B cell (primary cell): Measurements from ENCODE around the gene SNX11. TPM values are rescaled to one million over a fixed set of nuclear protein-coding genes. Genes with fewer than 3 reads are reported as not detected.
"Not testable (repeated sequence)": the region's sequence is repeated elsewhere in the genome, so short reads cannot be mapped to it uniquely, and the experiment has no call there.

ENCODE experiments used
- ATAC-seq: fragments of 200-7000 bp; cut with Tn5 transposase; one replicate; pipeline ENCODE4 v1.10.0; 2021; ENCODE audit warnings: low read depth, mild to moderate bottlenecking, moderate number of reproducible peaks, moderate library complexity
- CTCF ChIA-PET: fragments of 350-600 bp; sonication (Branson Sonifier 250); formaldehyde crosslinking; loops from one replicate; lab custom pipeline; 2021; ENCODE audit warnings: antibody characterized with exemption, inconsistent platforms; lab: Charles Lee
- POLR2A ChIA-PET: fragments of 350-600 bp; sonication (Branson Sonifier 250); formaldehyde crosslinking; loops from one replicate; lab custom pipeline; 2021; ENCODE audit warnings: antibody characterized with exemption; lab: Charles Lee
- DNase-seq: peaks from one replicate; pipeline ENCODE4 v3.0.0; 2013
- H2AFZ ChIP-seq: 2 replicates; pipeline ENCODE4 v1.6.1; 2012; ENCODE audit warnings: mild to moderate bottlenecking, low read depth, low read length; ENCODE audit not compliant: insufficient read depth, poor library complexity, severe bottlenecking
- H3K27ac ChIP-seq, 2 donors: 1 replicate in 1 of 2; 2 replicates in 1 of 2; pipeline ENCODE4 v1.5.1; 2012 to 2013; ENCODE audit warnings: low read length in 2 of 2, mild to moderate bottlenecking in 2 of 2, moderate library complexity in 1 of 2
- H3K27me3 ChIP-seq, 4 experiments: fragments of 200-600 bp in 1 of 4; sonication (generic) in 1 of 4; replicated peaks in 1 of 4; 1 replicate in 2 of 4; 2 replicates in 2 of 4; pipeline versions ENCODE4 v1.6.1 to v1.7.0; 2013 to 2016; ENCODE audit warnings: low read length in 3 of 4, mild to moderate bottlenecking in 2 of 4, mixed read lengths in 1 of 4, moderate library complexity in 1 of 4; ENCODE audit not compliant: insufficient read depth in 4 of 4, control insufficient read depth in 3 of 4; ENCODE audit errors: control extremely low read depth in 1 of 4
- H3K36me3 ChIP-seq, 2 experiments: replicated peaks in 1 of 2; 1 replicate in 1 of 2; 2 replicates in 1 of 2; pipeline versions ENCODE4 v1.6.1 to v1.7.1; 2013; ENCODE audit warnings: low read length in 1 of 2; ENCODE audit not compliant: insufficient read depth in 2 of 2, control insufficient read depth in 1 of 2; ENCODE audit errors: control extremely low read depth in 1 of 2, extremely low read depth in 1 of 2
- H3K4me1 ChIP-seq, 2 donors: fragments of 200-600 bp in 1 of 2; sonication (generic) in 1 of 2; 1 replicate in 1 of 2; 2 replicates in 1 of 2; pipeline versions ENCODE4 v1.5.1 to v1.6.1; 2013 to 2017; ENCODE audit warnings: low read length in 2 of 2; ENCODE audit not compliant: control insufficient read depth in 2 of 2, insufficient read depth in 2 of 2
- H3K4me2 ChIP-seq: replicated peaks from 2 replicates; pipeline ENCODE3; 2012; ENCODE audit warnings: mild to moderate bottlenecking, low read depth, low read length; ENCODE audit not compliant: poor library complexity, severe bottlenecking
- H3K4me3 ChIP-seq, 5 experiments: fragments of 200-600 bp in 1 of 5; sonication (generic) in 1 of 5; 1 replicate in 3 of 5; 2 replicates in 2 of 5; pipeline versions ENCODE4 v1.5.1 to v1.7.0; 2011 to 2016; ENCODE audit warnings: low read length in 4 of 5, mild to moderate bottlenecking in 4 of 5, low read depth in 2 of 5, control low read depth in 1 of 5, moderate library complexity in 1 of 5; ENCODE audit not compliant: insufficient read depth in 1 of 5; ENCODE audit errors: control extremely low read depth in 1 of 5, extremely low read depth in 1 of 5
- H3K79me2 ChIP-seq: fragments of 200-600 bp; sonication (generic); one replicate; pipeline ENCODE4 v1.6.0; 2016; ENCODE audit warnings: low read length; ENCODE audit not compliant: control insufficient read depth, insufficient read depth
- H3K9ac ChIP-seq: fragments of 200-600 bp; sonication (generic); 2 replicates; pipeline ENCODE4 v1.6.1; 2017; ENCODE audit warnings: mild to moderate bottlenecking, low read length, moderate library complexity
- H3K9me3 ChIP-seq, 3 donors: one replicate each; pipeline versions ENCODE4 v1.6.1 to v1.7.1; 2013; ENCODE audit warnings: low read length in 2 of 3; ENCODE audit not compliant: control insufficient read depth in 2 of 3, insufficient read depth in 1 of 3; ENCODE audit errors: control extremely low read depth in 1 of 3
- H4K20me1 ChIP-seq: 2 replicates; pipeline ENCODE4 v1.6.0; 2012; ENCODE audit warnings: mild to moderate bottlenecking, low read length; ENCODE audit not compliant: insufficient read depth, control insufficient read depth, poor library complexity, severe bottlenecking
- H3K27ac Mint-ChIP-seq: one replicate; pipeline ENCODE4 v1.8.0; 2021; ENCODE audit warnings: mixed read lengths
- H3K27me3 Mint-ChIP-seq: one replicate; pipeline ENCODE4 v1.8.0; 2021; ENCODE audit warnings: mixed read lengths
- H3K4me1 Mint-ChIP-seq: one replicate; pipeline ENCODE4 v1.8.0; 2021; ENCODE audit warnings: mixed read lengths
- H3K4me3 Mint-ChIP-seq: one replicate; pipeline ENCODE4 v1.8.0; 2021; ENCODE audit warnings: mixed read lengths
- H3K9me3 Mint-ChIP-seq: one replicate; pipeline ENCODE4 v1.8.0; 2022; ENCODE audit warnings: mixed read lengths; ENCODE audit not compliant: insufficient read depth
- CTCF ChIP-seq: fragments of 200-600 bp; IDR thresholded peaks from one replicate; pipeline ENCODE4 v1.8.0; 2022; ENCODE audit warnings: antibody characterized with exemption, mild to moderate bottlenecking
- EZH2 ChIP-seq: IDR thresholded peaks from 2 replicates; pipeline ENCODE4 v1.6.1; 2012; ENCODE audit warnings: borderline replicate concordance, low read depth, mild to moderate bottlenecking, moderate library complexity, low read length; ENCODE audit not compliant: insufficient read depth, poor library complexity, severe bottlenecking
- WGBS: methylation state at CpG from one replicate; pipeline ENCODE4 v1.1.5; 2013; ENCODE audit warnings: missing lambda C conversion rate; ENCODE audit not compliant: insufficient coverage; 5-methylcytosine and 5-hydroxymethylcytosine counted together
- intact Hi-C: fragments of 100-400 bp; cut with micrococcal nuclease; formaldehyde crosslinking; loops from one replicate; pipeline ENCODE4 v1.10.0; 2022
- polyA plus RNA-seq: library from polyadenylated mRNA; depleted of rRNA; stranded (reverse); fragments of >200 nt; gene quantifications from 2 replicates; pipeline ENCODE4 v1.2.3, GENCODE V29; 2012
- total RNA-seq, 2 donors: library from RNA; stranded (reverse); fragments of 120-200 nt in 1 of 2; gene quantifications; 1 replicate in 1 of 2; 2 replicates in 1 of 2; pipeline versions ENCODE4 v1.2.3 to v1.2.4, GENCODE V29; 2013 to 2022

SNX11 gene
- total and polyA plus RNA-seq, 2 donors (not counting 1 experiment from before 2014, with no cell fraction given), result 25.6 to 42.0 TPM

DNA sequence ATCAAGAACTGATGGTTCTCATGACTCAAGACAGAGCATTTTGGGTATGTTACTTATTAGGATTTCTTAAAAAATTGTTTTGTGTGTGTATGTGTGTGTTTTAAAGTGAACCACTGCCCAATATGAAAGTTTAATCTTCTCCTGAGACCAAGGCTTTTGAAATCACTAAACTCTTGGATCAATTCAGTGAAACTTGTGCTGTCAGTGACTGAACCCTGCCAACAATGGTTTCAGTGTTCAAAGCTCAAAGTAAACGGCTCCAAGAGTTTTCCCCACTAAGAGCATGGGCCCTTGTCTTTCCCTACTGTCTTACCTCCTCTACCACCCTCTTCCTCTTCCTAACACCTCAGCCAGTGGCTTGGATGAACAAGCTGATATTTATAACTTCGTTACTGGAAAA is 37.4 kb upstream of the SNX11 start:
- no peaks in the 10 kb centered on the region for H3K27me3 Mint-ChIP-seq
- no peaks in the 10 kb centered on the region for H3K27me3 ChIP-seq
- intact Hi-C loops, result no loop called here
- no peaks in the 10 kb centered on the region for H3K9me3 ChIP-seq
- no peak overlapping the region for H3K4me3 ChIP-seq
- no peaks in the 10 kb centered on the region for H3K9me3 Mint-ChIP-seq
- no peak overlapping the region for H2AFZ ChIP-seq
- no peak for DNase-seq
- no peak for ATAC-seq
- H3K4me3 Mint-ChIP-seq, result no peak overlapping the region
- no peaks in the 10 kb centered on the region for H3K4me1 Mint-ChIP-seq
- H3K9ac ChIP-seq, result no peak overlapping the region
- no peak overlapping the region for H3K4me2 ChIP-seq
- H4K20me1 ChIP-seq, result peaks cover 5% of the 10 kb centered on the region
- POLR2A ChIA-PET, result no interaction called here
- CTCF ChIA-PET, result interaction anchor here (0.6 to 1.3 kb wide), 4 partner anchors 14 to 45 kb away, joined by 3 to 7 read pairs (median 3); no protein-coding TSS in a partner anchor
- H3K36me3 ChIP-seq, result peaks cover 19 to 35% of the 10 kb centered on the region in 2 experiments
- TF ChIP-seq EZH2, result no peak
- no peak for TF ChIP-seq CTCF
- H3K27ac Mint-ChIP-seq, result no peak overlapping the region
- WGBS, result 67% methylated on average over 1 of the region's 2 CpGs
- H3K27ac ChIP-seq, result no peak overlapping the region
- no peaks in the 10 kb centered on the region for H3K79me2 ChIP-seq
- no peaks in the 10 kb centered on the region for H3K4me1 ChIP-seq

GRCh38 chr17:48071654-48072053 is 35.9 kb upstream of the SNX11 start:
- Histone ChIP-seq H2AFZ (no peak overlapping the region), H3K79me2 (no peaks in the 10 kb centered on the region), H4K20me1 (peaks cover 5% of the 10 kb centered on the region), H3K4me3 (no peak overlapping the region), H3K9me3 (no peaks in the 10 kb centered on the region), H3K27me3 (no peaks in the 10 kb centered on the region), H3K27ac (no peak overlapping the region), H3K9ac (no peak overlapping the region), H3K4me1 (no peaks in the 10 kb centered on the region), H3K4me2 (no peak overlapping the region), H3K36me3 (peaks cover 15 to 36% of the 10 kb centered on the region in 2 experiments)
- POLR2A ChIA-PET, result interaction anchor here (0.7 kb wide), 1 partner anchor 1901 kb away, joined by 7 read pairs; no protein-coding TSS in a partner anchor
- intact Hi-C loops, result no loop called here
- Mint-ChIP-seq H3K9me3 (no peaks in the 10 kb centered on the region), H3K4me3 (no peak overlapping the region), H3K4me1 (no peaks in the 10 kb centered on the region), H3K27ac (no peak overlapping the region), H3K27me3 (no peaks in the 10 kb centered on the region)
- CTCF ChIA-PET, result interaction anchor here (0.6 to 12.6 kb wide), 7 partner anchors 36 to 895 kb away, joined by 3 to 228 read pairs (median 4); no protein-coding TSS in a partner anchor
- TF ChIP-seq CTCF (no peak), EZH2 (no peak)
- DNase-seq (no peak), ATAC-seq (no peak)
- WGBS, result no CpG with 5 or more reads among the region's 2 CpGs

DNA sequence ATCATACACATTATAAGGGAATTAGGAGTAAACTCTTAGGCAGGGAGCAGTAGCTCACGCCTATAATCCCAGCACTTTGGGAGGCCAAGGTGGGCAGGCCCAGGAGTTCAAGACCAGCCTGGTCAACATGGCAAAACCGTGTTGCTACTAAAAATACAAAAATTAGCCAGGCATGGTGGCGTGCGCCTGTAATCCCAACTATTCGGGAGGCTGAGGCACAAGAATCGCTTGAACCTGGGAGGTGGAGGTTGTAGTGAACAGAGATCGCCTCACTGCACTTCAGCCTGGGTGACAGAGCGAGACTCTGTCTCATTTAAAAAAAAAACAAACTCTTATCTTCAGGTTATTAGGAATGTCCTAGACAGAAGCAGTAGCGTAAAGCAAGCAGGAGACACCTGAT is 34.8 kb upstream of the SNX11 start:
- DNase-seq, H3K9me3 ChIP-seq, H4K20me1 ChIP-seq, H3K9me3 Mint-ChIP-seq, POLR2A ChIA-PET, H3K27me3 ChIP-seq, H3K27ac Mint-ChIP-seq, H3K9ac ChIP-seq, H3K79me2 ChIP-seq, H2AFZ ChIP-seq, H3K4me2 ChIP-seq, ATAC-seq, H3K27ac ChIP-seq, H3K27me3 Mint-ChIP-seq, H3K4me1 ChIP-seq, intact Hi-C loops, H3K4me3 ChIP-seq, H3K4me1 Mint-ChIP-seq, H3K4me3 Mint-ChIP-seq: not testable (repeated sequence)
- CTCF ChIA-PET, result interaction anchor here (1.1 to 12.6 kb wide), 16 partner anchors 9 to 275 kb away, joined by 3 to 228 read pairs (median 8); partner anchors contain the start of genes CDK5RAP3 and NFE2L1
- peaks cover 15 to 32% of the 10 kb centered on the region in 2 experiments for H3K36me3 ChIP-seq
- WGBS, result 100% methylated on average over 2 of the region's 9 CpGs
